HG03571 (cell line): ENCODE measurements around the gene MAD1L1.

Experiments
- ATAC-seq: cut with Tn5 transposase; IDR thresholded peaks from one replicate; pipeline ENCODE4 v1.9.1; 2021; ENCODE audit not compliant: unreplicated experiment

MAD1L1 gene

GRCh38 chr7:1902231-1902855 lies 330.4 kb downstream of the MAD1L1 start:
- ATAC-seq = no peak

- no peak for ATAC-seq
Observed at GRCh38 chr7:1901431-1902210, 331.1 kb downstream of the MAD1L1 start.

GRCh38 chr7:1900847-1901246 lies 331.9 kb downstream of the MAD1L1 start:
- ATAC-seq = no peak

- ATAC-seq = no peak
Observed at GRCh38 chr7:1899951-1900762, 332.6 kb downstream of the MAD1L1 start.

- ATAC-seq = no peak
Observed at GRCh38 chr7:1899196-1899595, 333.5 kb downstream of the MAD1L1 start.

- no peak for ATAC-seq
Observed at GRCh38 chr7:1898628-1899185, 334.0 kb downstream of the MAD1L1 start.

GRCh38 chr7:1897861-1898627 lies 334.7 kb downstream of the MAD1L1 start:
- no peak for ATAC-seq

- no peak for ATAC-seq
Observed at GRCh38 chr7:1897076-1897860, 335.5 kb downstream of the MAD1L1 start.

- ATAC-seq = no peak
Observed at GRCh38 chr7:1895664-1896515, 336.9 kb downstream of the MAD1L1 start.

- no peak for ATAC-seq
Observed at GRCh38 chr7:1894906-1895663, 337.7 kb downstream of the MAD1L1 start.

- no peak for ATAC-seq
Observed at GRCh38 chr7:1894313-1894900, 338.3 kb downstream of the MAD1L1 start.

- ATAC-seq = no peak
Observed at GRCh38 chr7:1893451-1893850, 339.3 kb downstream of the MAD1L1 start.

GRCh38 chr7:1893036-1893435 lies 339.7 kb downstream of the MAD1L1 start:
- ATAC-seq = no peak

GRCh38 chr7:1892011-1892965 lies 340.5 kb downstream of the MAD1L1 start:
- ATAC-seq = no peak

- ATAC-seq = no peak
Observed at GRCh38 chr7:1890289-1891235, 342.2 kb downstream of the MAD1L1 start.
